Stimulated activated CD4-positive, alpha-beta T cell treated with anti-CD3 and anti-CD28 coated beads, Interleukin-15, amount 100 ng/mL, for 48 hours (primary cell): ENCODE measurements around the gene FAM184A.
A peak's percentile ranks its signal among the peaks of the same experiment; 100 is the strongest.
"Not testable (repeated sequence)": the region's sequence is repeated elsewhere in the genome, so short reads cannot be mapped to it uniquely, and the experiment has no call there.

Source experiments
- DNase-seq, 2 donors: peaks; one replicate each; pipeline ENCODE4 v3.0.0-alpha.2; 2020; ENCODE audit warnings: low read depth in 2 of 2

The FAM184A gene

DNA sequence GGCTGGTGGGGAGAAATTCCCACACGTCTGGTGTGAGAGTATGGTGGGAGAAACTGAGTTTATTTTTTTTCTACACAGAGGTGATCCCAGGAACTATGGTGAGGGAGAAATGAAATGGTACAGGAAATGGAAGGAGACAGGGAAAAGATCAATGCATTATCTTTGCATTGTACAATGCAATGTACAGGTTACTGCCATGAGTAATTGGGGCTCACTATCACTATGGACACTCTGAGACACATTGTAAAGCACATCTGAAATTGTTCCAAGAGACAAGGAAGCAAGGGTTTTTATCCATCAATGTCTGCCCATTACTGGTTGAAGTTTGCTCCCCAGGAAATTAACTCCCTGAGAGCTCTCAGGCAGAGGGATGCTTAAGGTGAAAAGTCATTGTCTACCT lies 21.7 kb upstream of the FAM184A start:
- no peak for DNase-seq

- DNase-seq = not testable (repeated sequence)
These were observed 19.4 kb upstream of the FAM184A start for GRCh38 chr6:119097815-119098361.

DNA sequence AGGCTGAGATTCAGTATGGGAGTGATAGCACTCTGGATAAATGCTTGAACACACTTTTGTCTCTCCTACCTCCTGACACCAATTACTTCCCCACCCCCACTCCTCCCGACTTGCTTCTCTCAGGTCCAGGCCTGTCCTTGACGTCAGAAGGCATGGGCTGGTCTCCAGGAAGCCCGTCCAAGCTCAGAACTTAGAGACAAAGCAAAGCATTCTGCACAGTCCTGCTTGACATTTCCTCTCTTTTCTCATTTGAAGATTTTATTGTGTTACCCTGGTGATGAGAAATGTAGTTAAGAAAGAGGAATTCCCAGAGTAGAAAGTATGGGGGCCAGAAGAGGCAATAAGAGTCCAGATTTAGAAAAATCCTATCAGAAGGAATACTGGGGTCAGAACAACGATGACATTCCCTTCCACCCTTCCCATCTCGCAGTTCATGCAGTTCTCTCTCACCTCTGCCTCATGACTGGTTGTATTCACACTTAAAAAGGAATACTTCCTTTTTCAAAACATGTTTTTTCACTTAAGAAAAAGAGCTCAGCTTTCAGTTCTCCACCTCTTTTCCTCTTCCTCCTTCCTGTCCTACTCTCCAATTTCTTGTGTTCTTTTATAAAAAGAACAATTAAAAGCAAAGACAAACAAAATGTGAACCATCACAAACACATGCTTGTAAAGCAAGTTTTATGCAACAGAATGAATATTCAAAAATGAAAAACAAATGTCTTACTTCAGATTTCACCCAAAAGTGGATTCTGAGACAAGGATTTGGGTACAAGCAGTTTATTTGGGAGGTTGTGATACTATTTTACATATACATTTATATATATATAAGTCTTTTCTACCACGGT lies 18.5 kb upstream of the FAM184A start:
- DNase-seq = no peak

GRCh38 chr6:119090256-119090655 lies 11.8 kb upstream of the FAM184A start:
- no peak for DNase-seq

DNA sequence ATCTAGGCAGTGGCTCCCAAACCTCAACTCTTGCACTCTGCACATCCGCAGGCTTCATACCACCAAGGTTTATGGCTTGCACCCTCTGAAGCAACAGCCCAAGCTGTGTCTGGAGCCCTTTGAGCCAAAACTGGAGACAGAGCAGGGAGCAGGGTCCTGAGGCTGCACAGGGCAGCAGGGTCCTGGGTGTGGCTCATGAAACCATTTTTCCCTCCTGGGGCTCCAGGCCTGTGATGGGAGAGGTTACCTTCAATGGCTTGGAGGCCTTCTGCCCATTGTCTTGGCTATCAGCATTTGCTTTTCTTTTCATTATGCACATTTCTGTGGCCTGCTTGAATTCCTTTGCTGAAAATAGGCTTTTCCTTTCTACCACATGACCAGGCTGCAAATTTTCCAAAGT lies 6.3 kb upstream of the FAM184A start:
- DNase-seq = no peak

DNA sequence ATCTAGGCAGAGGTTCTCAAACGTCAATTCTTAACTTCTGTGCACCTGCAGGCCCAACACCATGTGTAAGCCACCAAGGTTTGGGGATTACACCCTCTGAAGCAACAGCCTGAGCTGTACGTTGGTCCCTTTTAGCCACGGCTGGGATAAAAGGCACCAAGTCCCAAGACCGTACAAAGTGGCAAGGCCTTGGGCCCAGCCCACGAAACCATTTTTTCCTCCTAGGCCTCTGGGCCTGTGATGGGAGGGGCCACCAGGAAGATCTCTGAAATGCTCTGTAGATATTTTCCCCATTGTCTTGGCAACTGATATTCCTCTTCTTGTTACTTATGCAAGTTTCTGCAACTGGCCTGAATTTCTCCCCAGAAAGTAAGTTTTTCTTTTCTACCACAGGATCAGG lies 4.5 kb upstream of the FAM184A start:
- DNase-seq = no peak

DNA sequence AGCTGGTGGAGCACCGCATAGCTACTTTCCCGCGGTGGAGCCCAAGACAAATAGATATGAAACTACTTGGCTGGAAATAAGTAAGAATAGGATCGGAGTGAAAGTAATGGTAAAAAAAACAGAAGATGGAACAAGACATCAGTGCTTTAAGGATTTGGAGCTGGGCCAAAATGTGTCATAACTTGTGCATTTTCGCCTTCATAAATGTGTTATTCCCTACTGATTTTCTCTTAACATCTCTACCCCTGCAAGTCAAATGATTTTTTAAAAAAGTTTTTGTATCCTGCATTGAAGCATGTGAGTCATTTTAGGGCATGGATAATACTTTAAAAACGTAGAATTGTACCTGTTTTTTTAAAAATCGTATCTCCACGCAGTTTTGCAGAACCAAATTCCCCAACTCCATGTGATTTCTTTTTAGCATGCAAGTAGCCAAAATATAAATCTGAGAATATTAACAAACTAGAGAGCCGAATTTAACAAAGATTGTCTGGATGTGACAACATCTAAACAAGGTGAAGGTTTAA lies 882 bp upstream of the FAM184A start:
- DNase-seq = peak; percentile 5 to 11

GRCh38 chr6:119077643-119078375 lies 655 bp downstream of the FAM184A start:
- DNase-seq = peak; percentile 38 to 40

- no peak for DNase-seq
These were observed 1.1 kb downstream of the FAM184A start for GRCh38 chr6:119077391-119077642.

DNA sequence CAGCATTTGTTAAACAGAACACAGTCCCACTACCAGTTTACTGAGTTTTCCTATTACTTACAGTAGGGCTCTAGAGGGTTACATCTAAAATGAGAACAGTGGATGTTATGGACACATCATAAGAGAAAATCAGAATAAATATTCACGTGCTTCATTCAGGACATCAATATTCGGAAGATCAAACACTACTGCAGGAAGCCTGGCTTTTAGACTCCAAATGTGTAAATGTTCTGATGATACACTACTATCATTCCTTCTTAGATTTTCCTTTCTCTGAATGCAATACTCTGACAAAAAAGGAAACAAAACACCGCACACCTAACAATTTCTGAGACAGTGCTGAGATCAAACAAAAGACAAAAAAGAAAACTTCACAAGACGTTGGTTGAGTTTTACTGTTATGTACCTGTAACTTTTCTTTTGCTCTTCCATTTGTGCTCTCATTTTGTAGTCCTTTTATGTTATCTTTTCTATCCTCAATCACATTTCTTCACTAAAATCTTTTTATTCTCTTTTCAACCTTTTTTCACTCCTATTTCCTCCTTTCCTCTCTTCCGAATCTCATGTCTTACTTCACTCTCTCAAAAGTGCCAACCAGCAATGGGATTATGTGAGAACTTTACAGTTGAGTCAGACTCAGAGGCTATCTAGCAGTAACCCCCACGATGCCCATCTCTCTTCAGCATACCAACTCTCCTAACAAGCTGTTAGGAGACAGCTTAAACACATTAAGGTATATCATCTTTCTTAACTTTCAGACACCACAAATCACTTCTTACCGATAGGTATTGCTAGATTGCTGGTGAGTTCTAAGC lies 1.7 kb downstream of the FAM184A start:
- DNase-seq = no peak

- peak in 1 of 2 donors; percentile 11 for DNase-seq
These were observed 2.3 kb downstream of the FAM184A start for GRCh38 chr6:119076173-119076572.

GRCh38 chr6:119075200-119075981 lies 3.1 kb downstream of the FAM184A start:
- no peak for DNase-seq

GRCh38 chr6:119073307-119074051 lies 5.0 kb downstream of the FAM184A start:
- DNase-seq = no peak

- no peak for DNase-seq
These were observed 6.9 kb downstream of the FAM184A start for GRCh38 chr6:119071576-119071975.

DNA sequence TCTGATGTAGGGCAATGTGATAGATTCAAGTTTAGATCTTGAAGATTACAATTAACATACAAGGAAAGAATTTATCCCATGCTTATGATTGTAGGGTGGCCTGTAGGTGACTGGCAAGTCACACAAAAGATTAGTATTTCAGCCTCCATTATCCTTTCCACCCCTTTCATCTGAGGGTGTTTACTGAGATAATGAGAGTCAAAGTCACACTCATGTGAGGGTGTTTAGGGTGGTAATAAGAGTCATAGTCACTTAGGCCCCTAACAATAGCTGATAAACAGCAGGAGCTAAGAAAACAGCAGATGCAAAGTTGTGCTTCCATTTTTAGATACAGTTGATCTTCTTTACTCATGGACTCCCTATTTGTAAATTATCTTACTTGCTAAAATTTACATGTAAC lies 11.4 kb downstream of the FAM184A start:
- no peak for DNase-seq

GRCh38 chr6:119066517-119066916 lies 11.9 kb downstream of the FAM184A start:
- no peak for DNase-seq

GRCh38 chr6:119065955-119066354 lies 12.5 kb downstream of the FAM184A start:
- no peak for DNase-seq

DNA sequence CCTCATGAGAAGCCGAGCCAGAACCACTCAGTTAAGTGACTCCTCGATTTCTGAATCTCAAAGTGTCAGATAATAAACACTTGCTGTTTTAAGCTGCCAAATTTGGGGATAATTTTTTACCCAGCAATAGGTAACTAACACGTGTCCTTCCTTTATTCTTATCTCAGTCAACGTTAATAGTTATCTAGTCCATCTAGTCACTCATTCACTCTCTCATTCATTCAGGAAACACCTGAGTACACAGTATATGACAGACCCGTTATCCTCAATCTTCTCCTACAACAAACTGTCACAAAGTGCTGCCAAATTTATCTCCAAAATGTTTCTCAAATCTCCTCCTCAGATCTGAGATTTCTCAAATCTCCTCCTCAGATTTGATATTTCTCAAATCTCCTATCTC lies 13.1 kb downstream of the FAM184A start:
- no peak for DNase-seq

DNA sequence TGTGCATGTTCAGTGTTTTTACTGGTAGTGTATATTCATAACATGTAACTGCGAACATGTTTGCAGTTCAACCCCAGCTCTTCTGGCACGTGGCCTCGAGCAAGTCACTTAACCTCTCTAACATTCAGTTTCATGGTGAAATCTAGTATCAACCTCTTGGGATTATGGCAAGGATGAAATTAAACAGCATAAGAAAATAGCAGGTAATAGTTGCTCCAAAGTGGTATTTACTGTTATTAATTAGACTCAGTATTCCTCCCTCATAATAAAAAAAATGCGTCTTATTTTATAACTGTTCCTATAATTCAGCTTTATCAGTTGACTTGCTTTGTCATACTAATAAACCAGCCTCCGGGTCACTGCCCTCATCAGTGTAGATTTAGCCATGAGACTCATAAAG lies 15.0 kb downstream of the FAM184A start:
- DNase-seq = no peak

DNA sequence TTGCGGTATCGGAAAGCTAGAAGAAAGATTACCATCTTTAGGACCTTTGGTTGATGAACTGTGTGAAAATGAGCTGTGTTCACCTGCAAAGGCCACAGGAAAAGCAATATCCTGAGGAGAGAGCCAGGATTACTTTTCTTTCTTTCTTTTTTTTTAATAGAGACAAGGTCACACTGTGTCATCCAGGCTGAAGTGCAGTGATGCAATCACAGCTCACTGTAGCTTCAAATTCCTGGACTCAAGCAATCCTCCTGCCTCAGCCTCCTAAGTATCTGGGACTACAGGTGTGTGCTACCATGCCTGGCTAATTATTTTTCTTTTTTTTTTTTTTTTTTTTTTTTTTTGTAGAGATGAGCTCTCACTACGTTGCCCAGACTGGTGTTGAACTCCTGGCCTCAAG lies 17.2 kb downstream of the FAM184A start:
- no peak for DNase-seq
